Stimulated activated CD4-positive, alpha-beta T cell treated with anti-CD3 and anti-CD28 coated beads, Interleukin-12 subunit alpha, Interleukin-12 subunit beta, amount 100 ng/mL, for 48 hours (primary cell): ENCODE measurements around the gene PROX1.
"Not testable (repeated sequence)": the region's sequence is repeated elsewhere in the genome, so short reads cannot be mapped to it uniquely, and the experiment has no call there.

Source experiments
- DNase-seq, 3 donors: peaks; one replicate each; pipeline ENCODE4 v3.0.0-alpha.2; 2020; ENCODE audit warnings: low read depth in 2 of 3, low spot score in 1 of 3

PROX1 gene

GRCh38 chr1:214067397-214067796, 79.6 kb downstream of the PROX1 start:
- no peak for DNase-seq

- no peak for DNase-seq
Measured at GRCh38 chr1:214067853-214068703, 80.3 kb downstream of the PROX1 start.

- no peak for DNase-seq
Measured at GRCh38 chr1:214068979-214069378, 81.2 kb downstream of the PROX1 start.

GRCh38 chr1:214071469-214071868, 83.7 kb downstream of the PROX1 start:
- DNase-seq = no peak

GRCh38 chr1:214072426-214073157, 84.8 kb downstream of the PROX1 start:
- DNase-seq = no peak

GRCh38 chr1:214074477-214074876, 86.7 kb downstream of the PROX1 start:
- no peak for DNase-seq

GRCh38 chr1:214075305-214075998, 87.7 kb downstream of the PROX1 start:
- DNase-seq = no peak

GRCh38 chr1:214075999-214076707, 88.4 kb downstream of the PROX1 start:
- no peak for DNase-seq

GRCh38 chr1:214076708-214077065, 88.9 kb downstream of the PROX1 start:
- DNase-seq = no peak

- no peak for DNase-seq
Measured at GRCh38 chr1:214078950-214079349, 91.2 kb downstream of the PROX1 start.

- DNase-seq = no peak
Measured at GRCh38 chr1:214085325-214085724, 97.6 kb downstream of the PROX1 start.

- DNase-seq = no peak
Measured at GRCh38 chr1:214086945-214087344, 99.2 kb downstream of the PROX1 start.

GRCh38 chr1:214089003-214089402, 101.2 kb downstream of the PROX1 start:
- DNase-seq = not testable (repeated sequence)
